Measurements from ENCODE around the gene UTP15. TPM values are rescaled to one million over a fixed set of nuclear protein-coding genes. Genes with fewer than 3 reads are reported as not detected.

The UTP15 gene
- total and polyA plus RNA-seq, 8 donors: 0.87 to 168 (median 9.4) TPM

DNA sequence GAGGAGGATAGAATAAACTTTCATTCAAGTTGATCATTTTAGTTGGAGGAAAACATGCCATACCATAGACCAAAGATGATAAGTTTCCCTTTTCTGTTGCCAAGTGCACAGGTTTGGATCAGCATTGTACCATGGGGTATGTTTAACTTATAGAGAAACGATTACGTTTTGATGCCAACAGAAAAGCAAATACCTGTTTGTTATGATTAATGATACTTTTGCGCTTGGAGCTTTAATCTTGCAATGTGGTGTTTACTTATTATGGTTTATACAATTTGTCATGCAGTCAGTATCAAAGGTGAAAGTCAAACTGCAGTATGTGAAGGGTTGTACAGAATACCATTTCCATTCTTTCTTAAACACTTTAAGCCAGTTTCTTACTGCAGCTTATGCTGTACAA is 47.3 kb downstream of the UTP15 start:
- no peak overlapping the region for H3K4me3 ChIP-seq
- no peaks in the 10 kb centered on the region for H3K27me3 ChIP-seq
- intact Hi-C loops (cut with DNase I; ENCODE audit: low total_unique reads): no loop called here
- peak in 2 of 3 donors; percentile 54 to 71 for TF ChIP-seq POLR2AphosphoS5 (IDR thresholded peaks at IDR 0.05)
- TF ChIP-seq, protein P1, sequence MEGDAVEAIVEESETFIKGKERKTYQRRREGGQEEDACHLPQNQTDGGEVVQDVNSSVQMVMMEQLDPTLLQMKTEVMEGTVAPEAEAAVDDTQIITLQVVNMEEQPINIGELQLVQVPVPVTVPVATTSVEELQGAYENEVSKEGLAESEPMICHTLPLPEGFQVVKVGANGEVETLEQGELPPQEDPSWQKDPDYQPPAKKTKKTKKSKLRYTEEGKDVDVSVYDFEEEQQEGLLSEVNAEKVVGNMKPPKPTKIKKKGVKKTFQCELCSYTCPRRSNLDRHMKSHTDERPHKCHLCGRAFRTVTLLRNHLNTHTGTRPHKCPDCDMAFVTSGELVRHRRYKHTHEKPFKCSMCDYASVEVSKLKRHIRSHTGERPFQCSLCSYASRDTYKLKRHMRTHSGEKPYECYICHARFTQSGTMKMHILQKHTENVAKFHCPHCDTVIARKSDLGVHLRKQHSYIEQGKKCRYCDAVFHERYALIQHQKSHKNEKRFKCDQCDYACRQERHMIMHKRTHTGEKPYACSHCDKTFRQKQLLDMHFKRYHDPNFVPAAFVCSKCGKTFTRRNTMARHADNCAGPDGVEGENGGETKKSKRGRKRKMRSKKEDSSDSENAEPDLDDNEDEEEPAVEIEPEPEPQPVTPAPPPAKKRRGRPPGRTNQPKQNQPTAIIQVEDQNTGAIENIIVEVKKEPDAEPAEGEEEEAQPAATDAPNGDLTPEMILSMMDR (IDR thresholded peaks at IDR 0.05): no peak
- TF ChIP-seq POLR2A (IDR thresholded peaks at IDR 0.05): no peak
- TF ChIP-seq EP300 (IDR thresholded peaks at IDR 0.05): no peak
- peak in 1 of 2 donors; percentile 81 for DNase-seq
- H3K9me3 ChIP-seq: no peaks in the 10 kb centered on the region
- peak overlapping the region in 4 of 5 donors; percentile 54 to 74 (median 64) for H3K27ac ChIP-seq
- H3K36me3 ChIP-seq: no peaks in the 10 kb centered on the region
- 17 to 29% (median 19%) methylated on average over 3 of the region's 3 CpGs for WGBS, 5 donors
- peaks cover 6 to 33% (median 13%) of the 10 kb centered on the region in 4 donors for H3K4me1 ChIP-seq

DNA sequence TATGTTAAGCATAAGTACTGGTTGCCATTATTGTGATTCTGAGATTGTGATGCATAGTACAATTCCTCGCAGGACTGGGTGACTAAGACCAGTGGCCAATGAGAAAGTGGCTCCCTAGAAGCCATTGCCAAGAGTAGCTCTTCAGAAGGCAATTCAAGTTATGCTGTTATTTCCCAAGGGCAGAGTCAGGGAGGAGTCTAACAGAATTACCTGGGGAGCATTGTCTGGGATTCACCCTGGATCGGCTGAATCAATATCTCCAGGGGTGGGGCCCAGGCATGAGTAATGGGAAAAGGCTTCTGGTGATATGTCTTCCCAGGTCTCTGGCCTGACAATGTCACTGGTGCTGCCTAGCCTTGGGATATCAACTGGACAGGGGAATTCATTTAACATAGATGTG is 49.5 kb downstream of the UTP15 start:
- intact Hi-C loops (cut with DNase I; ENCODE audit: low total_unique reads): no loop called here
- H3K27ac ChIP-seq: peak overlapping the region in 2 of 5 donors; percentile 18 to 52
- no peak for TF ChIP-seq POLR2AphosphoS5 (IDR thresholded peaks at IDR 0.05)
- no peak for TF ChIP-seq EP300 (IDR thresholded peaks at IDR 0.05)
- TF ChIP-seq, protein P1 (IDR thresholded peaks at IDR 0.05): no peak
- TF ChIP-seq POLR2A (IDR thresholded peaks at IDR 0.05): no peak
- no peaks in the 10 kb centered on the region for H3K36me3 ChIP-seq
- WGBS, 5 donors: 67 to 87% (median 83%) methylated on average over 1 to 2 of the region's 2 CpGs
- H3K4me1 ChIP-seq: peaks cover 6 to 45% (median 13%) of the 10 kb centered on the region in 4 donors
- DNase-seq: no peak
- no peak overlapping the region for H3K4me3 ChIP-seq
- no peaks in the 10 kb centered on the region for H3K9me3 ChIP-seq
- no peaks in the 10 kb centered on the region for H3K27me3 ChIP-seq

DNA sequence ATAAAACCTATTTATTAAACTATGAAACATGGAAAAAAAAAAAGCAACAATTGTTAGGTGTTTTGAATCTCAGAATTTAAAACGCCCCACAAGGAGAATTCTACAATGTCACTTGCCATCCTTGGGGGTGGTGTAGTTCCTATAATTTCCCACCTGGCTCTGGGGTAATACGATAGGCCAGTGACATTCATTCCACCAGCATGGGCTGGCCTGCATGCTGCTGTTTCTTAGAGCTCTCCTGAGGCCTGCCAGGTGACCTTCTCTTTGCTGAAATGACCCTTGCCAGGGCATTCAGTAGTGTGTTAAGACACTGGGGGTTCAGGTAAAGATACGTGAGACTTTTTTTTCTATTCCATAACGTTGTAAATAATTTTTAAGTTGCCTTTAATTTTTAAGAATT is 50.4 kb downstream of the UTP15 start:
- TF ChIP-seq POLR2A (IDR thresholded peaks at IDR 0.05): no peak
- TF ChIP-seq, protein P1 (IDR thresholded peaks at IDR 0.05): no peak
- no peak for TF ChIP-seq EP300 (IDR thresholded peaks at IDR 0.05)
- TF ChIP-seq POLR2AphosphoS5 (IDR thresholded peaks at IDR 0.05): no peak
- DNase-seq: no peak
- H3K9me3 ChIP-seq: no peaks in the 10 kb centered on the region
- H3K4me1 ChIP-seq: peaks cover 6 to 45% (median 13%) of the 10 kb centered on the region in 4 donors
- no peaks in the 10 kb centered on the region for H3K27me3 ChIP-seq
- WGBS, 5 donors: 79 to 91% (median 88%) methylated on average over 4 of the region's 4 CpGs
- H3K27ac ChIP-seq: peak overlapping the region in 1 of 5 donors; percentile 81
- intact Hi-C loops (cut with DNase I; ENCODE audit: low total_unique reads): no loop called here
- H3K36me3 ChIP-seq: no peaks in the 10 kb centered on the region
- H3K4me3 ChIP-seq: no peak overlapping the region

DNA sequence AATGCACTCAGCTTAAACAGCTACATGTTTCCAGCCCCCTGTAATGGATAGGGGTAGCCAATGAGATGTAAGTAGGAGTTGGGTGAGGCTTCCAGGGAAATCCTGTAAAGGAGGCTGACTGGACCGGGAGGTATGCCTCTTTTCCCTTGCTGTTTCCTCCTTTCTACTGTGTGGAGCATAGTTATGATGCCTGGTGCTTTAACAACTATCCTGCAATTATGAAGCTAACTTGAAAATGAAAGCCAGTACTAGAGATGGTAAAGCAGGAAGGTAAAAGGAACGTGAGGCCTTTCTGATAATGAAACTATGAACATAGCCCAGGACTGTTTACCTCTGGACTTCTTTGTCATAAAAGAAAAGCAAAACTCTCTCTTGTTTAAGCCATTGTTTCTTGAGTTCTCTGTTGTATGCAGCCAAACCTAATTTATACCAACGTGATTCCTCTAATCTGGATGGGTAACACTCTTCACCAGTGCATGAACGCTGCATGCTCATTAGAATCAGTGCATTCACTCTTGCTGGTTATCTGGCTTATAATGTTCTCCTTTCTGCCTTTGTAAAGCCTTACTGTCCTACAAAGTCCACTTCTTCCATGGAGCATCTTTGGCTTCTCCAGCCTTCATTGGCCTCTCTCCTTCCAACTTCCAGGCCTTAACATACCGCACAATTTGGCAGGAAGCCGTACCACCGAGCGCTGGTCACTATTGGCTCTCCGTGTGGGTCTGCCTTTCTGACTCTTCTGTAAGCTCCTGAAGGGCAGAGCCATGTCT is 52.2 kb downstream of the UTP15 start:
- DNase-seq: peak; percentile 42 to 49
- Histone ChIP-seq H3K36me3 (no peaks in the 10 kb centered on the region), H3K4me1 (peaks cover 6 to 38% (median 14%) of the 10 kb centered on the region in 4 donors), H3K27me3 (no peaks in the 10 kb centered on the region), H3K27ac (peak overlapping the region; percentile 68 to 81 (median 79)), H3K9me3 (no peaks in the 10 kb centered on the region), H3K4me3 (peak overlapping the region in 1 of 4 donors; percentile 25)
- intact Hi-C loops (cut with DNase I; ENCODE audit: low total_unique reads): no loop called here
- WGBS, 5 donors: 28 to 47% (median 42%) methylated on average over 9 of the region's 9 CpGs
- TF ChIP-seq POLR2A (IDR thresholded peaks at IDR 0.05) (no peak), POLR2AphosphoS5 (IDR thresholded peaks at IDR 0.05) (peak in 2 of 3 donors; percentile 36 to 46)

Measured in stomach (tissue), 9 donors.